Measurements from ENCODE around the gene YAE1.

GRCh38 chr7:39536951-39537350, 29.3 kb upstream of the YAE1 start:
- no peak for TF ChIP-seq EZH2 (IDR thresholded peaks at IDR 0.05; ENCODE audit: borderline replicate concordance, insufficient read depth, low read depth, low read length, poor library complexity, severe bottlenecking)
- TF ChIP-seq, protein P1, sequence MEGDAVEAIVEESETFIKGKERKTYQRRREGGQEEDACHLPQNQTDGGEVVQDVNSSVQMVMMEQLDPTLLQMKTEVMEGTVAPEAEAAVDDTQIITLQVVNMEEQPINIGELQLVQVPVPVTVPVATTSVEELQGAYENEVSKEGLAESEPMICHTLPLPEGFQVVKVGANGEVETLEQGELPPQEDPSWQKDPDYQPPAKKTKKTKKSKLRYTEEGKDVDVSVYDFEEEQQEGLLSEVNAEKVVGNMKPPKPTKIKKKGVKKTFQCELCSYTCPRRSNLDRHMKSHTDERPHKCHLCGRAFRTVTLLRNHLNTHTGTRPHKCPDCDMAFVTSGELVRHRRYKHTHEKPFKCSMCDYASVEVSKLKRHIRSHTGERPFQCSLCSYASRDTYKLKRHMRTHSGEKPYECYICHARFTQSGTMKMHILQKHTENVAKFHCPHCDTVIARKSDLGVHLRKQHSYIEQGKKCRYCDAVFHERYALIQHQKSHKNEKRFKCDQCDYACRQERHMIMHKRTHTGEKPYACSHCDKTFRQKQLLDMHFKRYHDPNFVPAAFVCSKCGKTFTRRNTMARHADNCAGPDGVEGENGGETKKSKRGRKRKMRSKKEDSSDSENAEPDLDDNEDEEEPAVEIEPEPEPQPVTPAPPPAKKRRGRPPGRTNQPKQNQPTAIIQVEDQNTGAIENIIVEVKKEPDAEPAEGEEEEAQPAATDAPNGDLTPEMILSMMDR (IDR thresholded peaks at IDR 0.05): no peak
